Measurements from ENCODE around the gene HDAC4. TPM values are rescaled to one million over a fixed set of nuclear protein-coding genes. Genes with fewer than 3 reads are reported as not detected.

The HDAC4 gene
- polyA plus RNA-seq, 1 donor (not counting 4 experiments of a cell fraction or from before 2014, with no cell fraction given) = 2.9 TPM

- H3K79me2 ChIP-seq (ENCODE audit: control insufficient read depth, insufficient read depth, low read length) = no peaks in the 10 kb centered on the region
- no peak overlapping the region for H2AFZ ChIP-seq (ENCODE audit: control insufficient read depth, low read length)
- TF ChIP-seq EZH2 (IDR thresholded peaks at IDR 0.05; ENCODE audit: low read length) = no peak
- TF ChIP-seq CTCF (optimal IDR thresholded peaks at IDR 0.05 in 1 of 3, IDR thresholded peaks at IDR 0.05 in 1 of 3, conservative IDR thresholded peaks at IDR 0.05 in 1 of 3; ENCODE audit: extremely low read depth in 1 of 3, insufficient read depth in 2 of 3, low read length in 3 of 3) = no peak
- dilution Hi-C loops (cut with MboI; ENCODE audit: extremely low pct_ligation_motif_present, low sequenced_read_pairs) = no loop called here
- no peaks in the 10 kb centered on the region for H3K27me3 ChIP-seq (ENCODE audit: control insufficient read depth, extremely low read depth, insufficient read depth, low read length)
- no peaks in the 10 kb centered on the region for H3K9me3 ChIP-seq (ENCODE audit: control insufficient read depth, low read depth, low read length)
- no peaks in the 10 kb centered on the region for H3K36me3 ChIP-seq (ENCODE audit: control insufficient read depth in 2 of 2, extremely low read depth in 1 of 2, insufficient read depth in 2 of 2, low read length in 2 of 2)
- peaks cover 6% of the 10 kb centered on the region for H4K20me1 ChIP-seq (ENCODE audit: control insufficient read depth, extremely low read depth, insufficient read depth, low read length)
- no peak overlapping the region for H3K27ac ChIP-seq (ENCODE audit: control insufficient read depth, insufficient read depth, low read length)
- DNase-seq (ENCODE audit: low read depth, low spot score) (no peak), FAIRE-seq (no peak)
- H3K4me1 ChIP-seq (ENCODE audit: control insufficient read depth, extremely low read depth, insufficient read depth, low read length) = peaks cover 7% of the 10 kb centered on the region
- H3K4me3 ChIP-seq (ENCODE audit: control insufficient read depth in 2 of 3, extremely low read depth in 1 of 3, insufficient read depth in 2 of 3, low read depth in 1 of 3, low read length in 3 of 3) = no peak overlapping the region
- H3K9ac ChIP-seq (ENCODE audit: control insufficient read depth, extremely low read depth, insufficient read depth, low read length) = no peak overlapping the region
- no peak overlapping the region for H3K4me2 ChIP-seq (ENCODE audit: control insufficient read depth, extremely low read depth, insufficient read depth, low read depth, low read length)
- no peaks in the 10 kb centered on the region for H3K9me1 ChIP-seq (ENCODE audit: control insufficient read depth, extremely low read depth, insufficient read depth, low read length)
Measured at GRCh38 chr2:239204876-239205468, 195.8 kb downstream of the HDAC4 start.

- FAIRE-seq (no peak), DNase-seq (ENCODE audit: low read depth, low spot score) (no peak)
- H3K9me3 ChIP-seq (ENCODE audit: control insufficient read depth, low read depth, low read length) = no peaks in the 10 kb centered on the region
- H3K4me2 ChIP-seq (ENCODE audit: control insufficient read depth, extremely low read depth, insufficient read depth, low read depth, low read length) = no peak overlapping the region
- no peaks in the 10 kb centered on the region for H3K36me3 ChIP-seq (ENCODE audit: control insufficient read depth in 2 of 2, extremely low read depth in 1 of 2, insufficient read depth in 2 of 2, low read length in 2 of 2)
- dilution Hi-C loops (cut with MboI; ENCODE audit: extremely low pct_ligation_motif_present, low sequenced_read_pairs) = no loop called here
- no peaks in the 10 kb centered on the region for H3K9me1 ChIP-seq (ENCODE audit: control insufficient read depth, extremely low read depth, insufficient read depth, low read length)
- peaks cover 7% of the 10 kb centered on the region for H3K4me1 ChIP-seq (ENCODE audit: control insufficient read depth, extremely low read depth, insufficient read depth, low read length)
- H3K79me2 ChIP-seq (ENCODE audit: control insufficient read depth, insufficient read depth, low read length) = no peaks in the 10 kb centered on the region
- peaks cover 6% of the 10 kb centered on the region for H4K20me1 ChIP-seq (ENCODE audit: control insufficient read depth, extremely low read depth, insufficient read depth, low read length)
- H3K9ac ChIP-seq (ENCODE audit: control insufficient read depth, extremely low read depth, insufficient read depth, low read length) = no peak overlapping the region
- no peak for TF ChIP-seq CTCF (optimal IDR thresholded peaks at IDR 0.05 in 1 of 3, IDR thresholded peaks at IDR 0.05 in 1 of 3, conservative IDR thresholded peaks at IDR 0.05 in 1 of 3; ENCODE audit: extremely low read depth in 1 of 3, insufficient read depth in 2 of 3, low read length in 3 of 3)
- no peak for TF ChIP-seq EZH2 (IDR thresholded peaks at IDR 0.05; ENCODE audit: low read length)
- H3K27ac ChIP-seq (ENCODE audit: control insufficient read depth, insufficient read depth, low read length) = no peak overlapping the region
- H2AFZ ChIP-seq (ENCODE audit: control insufficient read depth, low read length) = no peak overlapping the region
- no peak overlapping the region for H3K4me3 ChIP-seq (ENCODE audit: control insufficient read depth in 2 of 3, extremely low read depth in 1 of 3, insufficient read depth in 2 of 3, low read depth in 1 of 3, low read length in 3 of 3)
- H3K27me3 ChIP-seq (ENCODE audit: control insufficient read depth, extremely low read depth, insufficient read depth, low read length) = no peaks in the 10 kb centered on the region
Measured at GRCh38 chr2:239204136-239204875, 196.5 kb downstream of the HDAC4 start.
